Panc1 (cell line): Measurements from ENCODE around the gene EXOC5. TPM values are rescaled to one million over a fixed set of nuclear protein-coding genes. Genes with fewer than 3 reads are reported as not detected.

Experiments
- ATAC-seq: fragments of 200-7000 bp; cut with Tn5 transposase; 2 replicates; pipeline ENCODE4 v1.9.1; 2020; ENCODE audit warnings: mild to moderate bottlenecking, moderate library complexity
- Bru-seq: library from RNA; stranded (reverse); fragments of 400-500 nt; gene quantifications from one replicate; lab custom pipeline; 2021; lab: Mats Ljungman, UMichigan
- BruChase-seq, 2 experiments: library from RNA; stranded (reverse); fragments of 400-500 nt; gene quantifications; one replicate each; lab custom pipeline; 2021; lab: Mats Ljungman, UMichigan
- BruUV-seq: library from RNA; stranded (reverse); fragments of 400-500 nt; replicated peaks from 2 replicates; lab custom pipeline; 2021; lab: Mats Ljungman, UMichigan
- CTCF ChIA-PET: fragments of 300-600 bp; sonication (Branson Sonifier 250); formaldehyde crosslinking; loops from one replicate; lab custom pipeline; 2022; ENCODE audit warnings: antibody characterized with exemption; lab: Charles Lee
- POLR2A ChIA-PET: fragments of 300-600 bp; sonication (Branson Sonifier 250); formaldehyde crosslinking; loops from one replicate; lab custom pipeline; 2022; ENCODE audit warnings: antibody characterized with exemption; lab: Charles Lee
- DNase-seq: peaks from one replicate; pipeline ENCODE4 v3.0.0-alpha.2; 2010; ENCODE audit warnings: low read depth, low spot score
- H3K27ac ChIP-seq: 2 replicates; pipeline ENCODE4 v1.5.1; 2011; ENCODE audit warnings: mild to moderate bottlenecking, low read length, inconsistent platforms
- H3K27me3 ChIP-seq: fragments of 200-500 bp; sonication (Bioruptor generic); 2 replicates; pipeline ENCODE4 v1.6.0; 2014; ENCODE audit warnings: low read length, inconsistent platforms; ENCODE audit not compliant: control insufficient read depth, insufficient read depth
- H3K36me3 ChIP-seq: fragments of 200-500 bp; sonication (Bioruptor generic); 2 replicates; pipeline ENCODE4 v1.5.1; 2014; ENCODE audit warnings: inconsistent platforms, mild to moderate bottlenecking, low read length, moderate library complexity; ENCODE audit not compliant: control insufficient read depth, insufficient read depth
- H3K4me1 ChIP-seq: 2 replicates; pipeline ENCODE4 v1.5.1; 2011; ENCODE audit warnings: inconsistent platforms, mild to moderate bottlenecking, low read length, moderate library complexity; ENCODE audit not compliant: control insufficient read depth, insufficient read depth
- H3K4me3 ChIP-seq, 2 experiments: 2 replicates each; pipeline ENCODE4 v1.5.1; 2011 to 2012; ENCODE audit warnings: low read depth in 2 of 2, low read length in 2 of 2, mild to moderate bottlenecking in 2 of 2, inconsistent platforms in 1 of 2, moderate library complexity in 1 of 2
- H3K9me3 ChIP-seq: fragments of 200-500 bp; sonication (Bioruptor generic); 2 replicates; pipeline ENCODE4 v1.5.1; 2014; ENCODE audit warnings: low read depth, mild to moderate bottlenecking, inconsistent platforms, low read length, moderate library complexity; ENCODE audit not compliant: control insufficient read depth, insufficient read depth
- POLR2AphosphoS5 ChIP-seq: IDR thresholded peaks from 2 replicates; pipeline ENCODE4 v1.6.1; 2012; ENCODE audit warnings: mild to moderate bottlenecking, low read depth, low read length, moderate library complexity
- SIN3A ChIP-seq: IDR thresholded peaks from 2 replicates; pipeline ENCODE4 v1.6.1; 2012; ENCODE audit warnings: low read depth, mild to moderate bottlenecking, low read length, moderate library complexity, borderline replicate concordance; ENCODE audit not compliant: insufficient read depth
- TCF7L2 ChIP-seq: IDR thresholded peaks from 2 replicates; pipeline ENCODE4 v1.6.1; 2011; ENCODE audit warnings: mild to moderate bottlenecking, low read depth, low read length, inconsistent platforms
- in situ Hi-C: cut with HindIII; loops from 2 replicates; pipeline ENCODE4 v1.10.0; 2016; ENCODE audit warnings: low sequenced_read_pairs, low pct_unique_long_range_greater_than_20kb
- intact Hi-C: fragments of 100-400 bp; cut with micrococcal nuclease; formaldehyde crosslinking; loops from one replicate; pipeline ENCODE4 v1.10.0; 2022; ENCODE audit not compliant: unreplicated experiment
- long read RNA-seq: library from polyadenylated mRNA; unstranded; transcript quantifications from one replicate; pipeline ENCODE4 v2.0.0, GENCODE V29; 2021; ENCODE audit not compliant: unreplicated experiment
- polyA plus RNA-seq: library from polyadenylated mRNA; unstranded; fragments of >200 nt; gene quantifications from one replicate; pipeline ENCODE4 v1.2.1, GENCODE V29; 2012; ENCODE audit warnings: missing spikeins; ENCODE audit not compliant: insufficient read length
- total RNA-seq: library from RNA; stranded (reverse); gene quantifications from one replicate; pipeline ENCODE4 v1.2.1, GENCODE V29; 2021; ENCODE audit not compliant: unreplicated experiment
- TF ChIP-seq, protein P1 (sequence below), 2 experiments: IDR thresholded peaks; 2 replicates each; pipeline ENCODE4 v1.6.1; 2011 to 2012; ENCODE audit warnings: low read depth in 2 of 2, control low read depth in 1 of 2, low read length in 1 of 2, mild to moderate bottlenecking in 1 of 2, moderate library complexity in 1 of 2; ENCODE audit not compliant: insufficient read depth in 1 of 2
- TF ChIP-seq, protein P2 (sequence below): fragments of 450-650 bp; IDR thresholded peaks from 2 replicates; pipeline ENCODE4 v1.5.1; 2017; ENCODE audit warnings: mild to moderate bottlenecking

EXOC5 gene, protein sequence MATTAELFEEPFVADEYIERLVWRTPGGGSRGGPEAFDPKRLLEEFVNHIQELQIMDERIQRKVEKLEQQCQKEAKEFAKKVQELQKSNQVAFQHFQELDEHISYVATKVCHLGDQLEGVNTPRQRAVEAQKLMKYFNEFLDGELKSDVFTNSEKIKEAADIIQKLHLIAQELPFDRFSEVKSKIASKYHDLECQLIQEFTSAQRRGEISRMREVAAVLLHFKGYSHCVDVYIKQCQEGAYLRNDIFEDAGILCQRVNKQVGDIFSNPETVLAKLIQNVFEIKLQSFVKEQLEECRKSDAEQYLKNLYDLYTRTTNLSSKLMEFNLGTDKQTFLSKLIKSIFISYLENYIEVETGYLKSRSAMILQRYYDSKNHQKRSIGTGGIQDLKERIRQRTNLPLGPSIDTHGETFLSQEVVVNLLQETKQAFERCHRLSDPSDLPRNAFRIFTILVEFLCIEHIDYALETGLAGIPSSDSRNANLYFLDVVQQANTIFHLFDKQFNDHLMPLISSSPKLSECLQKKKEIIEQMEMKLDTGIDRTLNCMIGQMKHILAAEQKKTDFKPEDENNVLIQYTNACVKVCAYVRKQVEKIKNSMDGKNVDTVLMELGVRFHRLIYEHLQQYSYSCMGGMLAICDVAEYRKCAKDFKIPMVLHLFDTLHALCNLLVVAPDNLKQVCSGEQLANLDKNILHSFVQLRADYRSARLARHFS
- total RNA-seq (57.6 TPM), Bru-seq, nascent RNA (percentile 82 among the genes with signal in this experiment), BruChase-seq, experiment 1, labeled RNA remaining after a 2-hour chase (percentile 84 among the genes with signal in this experiment), BruChase-seq, experiment 2, labeled RNA remaining after a 6-hour chase (percentile 91 among the genes with signal in this experiment)
- polyA plus RNA-seq: 20.1 TPM
- long read RNA-seq, full-length matches to known transcripts: 72 of 102 reads
- long read RNA-seq, partial matches to known transcripts: 14 of 102 reads
- long read RNA-seq, other reads (novel, unspliced or antisense): 16 of 102 reads

- POLR2A ChIA-PET: interaction anchor here (0.7 kb wide), 1 partner anchor 232 kb away, joined by 4 read pairs; no protein-coding TSS in a partner anchor
- DNase-seq: no peak
- peak; percentile 96 for ATAC-seq
- Histone ChIP-seq H3K36me3 (no peaks in the 10 kb centered on the region; the same call in none of the 2 replicates), H3K4me3 (peak within 1 kb of the TSS; percentile 73 to 97), H3K27me3 (no peaks in the 10 kb centered on the region), H3K4me1 (peaks cover 10% of the 10 kb centered on the region), H3K27ac (peak within 1 kb of the TSS; percentile 92), H3K9me3 (no peaks in the 10 kb centered on the region)
- no peak for TF ChIP-seq POLR2AphosphoS5
- 0 out of 2 replicates have a peak, but pooled peaks have one; percentile 26 for TF ChIP-seq SIN3A
- TF ChIP-seq, protein P1, sequence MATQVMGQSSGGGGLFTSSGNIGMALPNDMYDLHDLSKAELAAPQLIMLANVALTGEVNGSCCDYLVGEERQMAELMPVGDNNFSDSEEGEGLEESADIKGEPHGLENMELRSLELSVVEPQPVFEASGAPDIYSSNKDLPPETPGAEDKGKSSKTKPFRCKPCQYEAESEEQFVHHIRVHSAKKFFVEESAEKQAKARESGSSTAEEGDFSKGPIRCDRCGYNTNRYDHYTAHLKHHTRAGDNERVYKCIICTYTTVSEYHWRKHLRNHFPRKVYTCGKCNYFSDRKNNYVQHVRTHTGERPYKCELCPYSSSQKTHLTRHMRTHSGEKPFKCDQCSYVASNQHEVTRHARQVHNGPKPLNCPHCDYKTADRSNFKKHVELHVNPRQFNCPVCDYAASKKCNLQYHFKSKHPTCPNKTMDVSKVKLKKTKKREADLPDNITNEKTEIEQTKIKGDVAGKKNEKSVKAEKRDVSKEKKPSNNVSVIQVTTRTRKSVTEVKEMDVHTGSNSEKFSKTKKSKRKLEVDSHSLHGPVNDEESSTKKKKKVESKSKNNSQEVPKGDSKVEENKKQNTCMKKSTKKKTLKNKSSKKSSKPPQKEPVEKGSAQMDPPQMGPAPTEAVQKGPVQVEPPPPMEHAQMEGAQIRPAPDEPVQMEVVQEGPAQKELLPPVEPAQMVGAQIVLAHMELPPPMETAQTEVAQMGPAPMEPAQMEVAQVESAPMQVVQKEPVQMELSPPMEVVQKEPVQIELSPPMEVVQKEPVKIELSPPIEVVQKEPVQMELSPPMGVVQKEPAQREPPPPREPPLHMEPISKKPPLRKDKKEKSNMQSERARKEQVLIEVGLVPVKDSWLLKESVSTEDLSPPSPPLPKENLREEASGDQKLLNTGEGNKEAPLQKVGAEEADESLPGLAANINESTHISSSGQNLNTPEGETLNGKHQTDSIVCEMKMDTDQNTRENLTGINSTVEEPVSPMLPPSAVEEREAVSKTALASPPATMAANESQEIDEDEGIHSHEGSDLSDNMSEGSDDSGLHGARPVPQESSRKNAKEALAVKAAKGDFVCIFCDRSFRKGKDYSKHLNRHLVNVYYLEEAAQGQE (IDR thresholded peaks at IDR 0.05; ENCODE audit: insufficient read depth in 1 of 2, low read depth in 2 of 2, low read length in 1 of 2): no peak
- TF ChIP-seq TCF7L2: peak; percentile 89
- TF ChIP-seq, protein P2, sequence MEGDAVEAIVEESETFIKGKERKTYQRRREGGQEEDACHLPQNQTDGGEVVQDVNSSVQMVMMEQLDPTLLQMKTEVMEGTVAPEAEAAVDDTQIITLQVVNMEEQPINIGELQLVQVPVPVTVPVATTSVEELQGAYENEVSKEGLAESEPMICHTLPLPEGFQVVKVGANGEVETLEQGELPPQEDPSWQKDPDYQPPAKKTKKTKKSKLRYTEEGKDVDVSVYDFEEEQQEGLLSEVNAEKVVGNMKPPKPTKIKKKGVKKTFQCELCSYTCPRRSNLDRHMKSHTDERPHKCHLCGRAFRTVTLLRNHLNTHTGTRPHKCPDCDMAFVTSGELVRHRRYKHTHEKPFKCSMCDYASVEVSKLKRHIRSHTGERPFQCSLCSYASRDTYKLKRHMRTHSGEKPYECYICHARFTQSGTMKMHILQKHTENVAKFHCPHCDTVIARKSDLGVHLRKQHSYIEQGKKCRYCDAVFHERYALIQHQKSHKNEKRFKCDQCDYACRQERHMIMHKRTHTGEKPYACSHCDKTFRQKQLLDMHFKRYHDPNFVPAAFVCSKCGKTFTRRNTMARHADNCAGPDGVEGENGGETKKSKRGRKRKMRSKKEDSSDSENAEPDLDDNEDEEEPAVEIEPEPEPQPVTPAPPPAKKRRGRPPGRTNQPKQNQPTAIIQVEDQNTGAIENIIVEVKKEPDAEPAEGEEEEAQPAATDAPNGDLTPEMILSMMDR: no peak
- BruUV-seq: no TSS peak
- intact Hi-C loops: no loop called here
- CTCF ChIA-PET: no interaction called here
- in situ Hi-C loops: no loop called here
Observed at GRCh38 chr14:57268161-57269069, at the start of gene EXOC5, which contains the start of gene AP5M1. TSS of gene EXOC5 (minus strand) at chr14:57268905. CDS start at chr14:57268648, 257 bp downstream. TSS of gene AP5M1 (plus strand) at chr14:57268971. CDS start at chr14:57269315, 344 bp downstream.
